H1 (cell line): ENCODE data around the gene MYH6. TPM values are rescaled to one million over a fixed set of nuclear protein-coding genes. Genes with fewer than 3 reads are reported as not detected.

Experiments
- CTCF ChIA-PET: fragments of 300-600 bp; sonication (Branson Sonifier 250); formaldehyde crosslinking; loops from one replicate; lab custom pipeline; 2021; ENCODE audit not compliant: partially characterized antibody; lab: Charles Lee
- POLR2A ChIA-PET: fragments of 300-600 bp; sonication (Branson Sonifier 250); formaldehyde crosslinking; loops from one replicate; lab custom pipeline; 2021; ENCODE audit warnings: inconsistent platforms; ENCODE audit not compliant: partially characterized antibody; lab: Charles Lee
- DNase-seq, 2 experiments: peaks; one replicate each; pipeline versions ENCODE4 v3.0.0 to v3.0.0-alpha.2; 2010 to 2022; ENCODE audit warnings: low spot score in 2 of 2, low read depth in 1 of 2, mixed read lengths in 1 of 2
- FAIRE-seq: peaks from 2 replicates; lab custom pipeline; 2011; peaks lifted over from hg19 to GRCh38; lab: Jason Lieb, UNC
- H2AFZ ChIP-seq: 2 replicates; pipeline ENCODE4 v1.8.1; 2012; ENCODE audit warnings: low read length, inconsistent platforms
- H2AK5ac ChIP-seq: 2 replicates; pipeline ENCODE4 v1.6.1; 2013; ENCODE audit warnings: low read depth, low read length
- H2BK120ac ChIP-seq: replicated peaks from 2 replicates; pipeline ENCODE3; 2013; ENCODE audit warnings: low read depth, low read length, inconsistent platforms
- H2BK12ac ChIP-seq: 2 replicates; pipeline ENCODE4 v1.6.1; 2013; ENCODE audit warnings: low read depth, low read length
- H2BK15ac ChIP-seq: 2 replicates; pipeline ENCODE4 v1.6.1; 2013; ENCODE audit warnings: low read length
- H2BK20ac ChIP-seq: 2 replicates; pipeline ENCODE4 v1.6.1; 2013; ENCODE audit warnings: low read length
- H2BK5ac ChIP-seq: 2 replicates; pipeline ENCODE4 v1.6.1; 2013; ENCODE audit warnings: low read depth, low read length
- H3K14ac ChIP-seq: 2 replicates; pipeline ENCODE4 v1.6.1; 2013; ENCODE audit warnings: inconsistent platforms; ENCODE audit not compliant: insufficient read length
- H3K18ac ChIP-seq: 2 replicates; pipeline ENCODE4 v1.6.1; 2013; ENCODE audit warnings: low read length; ENCODE audit errors: extremely low read depth
- H3K23ac ChIP-seq: 2 replicates; pipeline ENCODE4 v1.6.1; 2013; ENCODE audit warnings: inconsistent platforms; ENCODE audit not compliant: insufficient read length
- H3K23me2 ChIP-seq: 2 replicates; pipeline ENCODE4 v1.6.1; 2013; ENCODE audit warnings: low read depth, low read length
- H3K27ac ChIP-seq: 2 replicates; pipeline ENCODE4 v1.6.1; 2011; ENCODE audit warnings: low read depth, low read length, inconsistent platforms
- H3K27me3 ChIP-seq, 4 experiments: replicated peaks in 1 of 4; 1 replicate in 1 of 4; 2 replicates in 3 of 4; pipeline versions ENCODE4 v1.6.1 to v1.8.1; 2011 to 2013; ENCODE audit warnings: low read length in 3 of 4, mild to moderate bottlenecking in 3 of 4, inconsistent platforms in 2 of 4, mixed read lengths in 2 of 4, moderate library complexity in 1 of 4; ENCODE audit not compliant: control insufficient read depth in 3 of 4, insufficient read depth in 3 of 4; ENCODE audit errors: extremely low read depth in 1 of 4
- H3K36me3 ChIP-seq, 4 experiments: 2 replicates each; pipeline versions ENCODE4 v1.6.1 to v1.8.1; 2011 to 2013; ENCODE audit warnings: mild to moderate bottlenecking in 4 of 4, low read length in 3 of 4, moderate library complexity in 2 of 4, control low read depth in 1 of 4, inconsistent platforms in 1 of 4; ENCODE audit not compliant: insufficient read depth in 4 of 4, control insufficient read depth in 2 of 4
- H3K4ac ChIP-seq: replicated peaks from 2 replicates; pipeline ENCODE3; 2013; ENCODE audit warnings: low read length, low read depth, mixed read lengths, inconsistent platforms; ENCODE audit not compliant: insufficient read length
- H3K4me1 ChIP-seq, 4 experiments: replicated peaks in 1 of 4; 1 replicate in 1 of 4; 2 replicates in 3 of 4; pipeline versions ENCODE4 v1.6.1 to v1.8.1; 2011 to 2013; ENCODE audit warnings: low read length in 3 of 4, inconsistent platforms in 2 of 4, mixed read lengths in 1 of 4; ENCODE audit not compliant: insufficient read depth in 4 of 4, control insufficient read depth in 3 of 4
- H3K4me2 ChIP-seq, 2 experiments: 2 replicates each; pipeline versions ENCODE4 v1.6.1 to v1.8.1; 2011 to 2013; ENCODE audit warnings: low read depth in 2 of 2, low read length in 2 of 2, control low read depth in 1 of 2, inconsistent platforms in 1 of 2, mild to moderate bottlenecking in 1 of 2; ENCODE audit not compliant: insufficient read depth in 1 of 2
- H3K4me3 ChIP-seq, 4 experiments: fragments of 200-600, 300-600 bp in 1 of 4; sonication (generic), shearing (Covaris generic), sonication (Bioruptor Twin) in 1 of 4; 2 replicates each; pipeline versions ENCODE4 v1.5.1 to v1.8.1; 2011 to 2016; ENCODE audit warnings: low read length in 4 of 4, low read depth in 3 of 4, control low read depth in 2 of 4, inconsistent platforms in 2 of 4, mild to moderate bottlenecking in 2 of 4, mixed read lengths in 1 of 4, moderate library complexity in 1 of 4; ENCODE audit not compliant: insufficient read depth in 2 of 4; ENCODE audit errors: extremely low read depth in 1 of 4
- H3K56ac ChIP-seq: replicated peaks from 2 replicates; pipeline ENCODE3; 2013; ENCODE audit warnings: low read depth, mild to moderate bottlenecking, mixed read lengths, low read length, inconsistent platforms; ENCODE audit not compliant: insufficient read length
- H3K79me1 ChIP-seq: 2 replicates; pipeline ENCODE4 v1.6.1; 2013; ENCODE audit warnings: low read depth, low read length, control low read depth
- H3K79me2 ChIP-seq, 2 experiments: 2 replicates each; pipeline versions ENCODE4 v1.6.1 to v1.8.1; 2012 to 2013; ENCODE audit warnings: low read length in 2 of 2, mild to moderate bottlenecking in 2 of 2, inconsistent platforms in 1 of 2; ENCODE audit not compliant: insufficient read depth in 2 of 2, control insufficient read depth in 1 of 2
- H3K9ac ChIP-seq, 4 experiments: replicated peaks in 1 of 4; 1 replicate in 1 of 4; 2 replicates in 3 of 4; pipeline versions ENCODE4 v1.6.1 to v1.8.1; 2011 to 2013; ENCODE audit warnings: low read depth in 3 of 4, low read length in 3 of 4, control low read depth in 2 of 4, mild to moderate bottlenecking in 2 of 4, moderate library complexity in 2 of 4, inconsistent platforms in 1 of 4; ENCODE audit errors: extremely low read depth in 1 of 4
- H3K9me3 ChIP-seq, 2 experiments: 2 replicates each; pipeline versions ENCODE4 v1.6.1 to v1.8.1; 2012 to 2013; ENCODE audit warnings: mild to moderate bottlenecking in 2 of 2, moderate library complexity in 2 of 2, control low read depth in 1 of 2, inconsistent platforms in 1 of 2, low read depth in 1 of 2, low read length in 1 of 2, mixed read lengths in 1 of 2; ENCODE audit not compliant: insufficient read depth in 2 of 2
- H4K20me1 ChIP-seq, 2 experiments: replicated peaks in 1 of 2; 2 replicates each; pipeline versions ENCODE3 to v1.8.1; 2011 to 2013; ENCODE audit warnings: inconsistent platforms in 2 of 2, low read length in 2 of 2, mild to moderate bottlenecking in 1 of 2; ENCODE audit not compliant: insufficient read depth in 2 of 2, control insufficient read depth in 1 of 2
- H4K5ac ChIP-seq: 2 replicates; pipeline ENCODE4 v1.6.1; 2013; ENCODE audit warnings: low read length, low read depth, mixed read lengths, inconsistent platforms; ENCODE audit not compliant: insufficient read length
- H4K8ac ChIP-seq: 2 replicates; pipeline ENCODE4 v1.8.0; 2013; ENCODE audit warnings: mild to moderate bottlenecking, moderate library complexity, low read length, inconsistent platforms; ENCODE audit not compliant: insufficient read depth; ENCODE audit errors: extremely low read depth
- H4K91ac ChIP-seq: replicated peaks from 2 replicates; pipeline ENCODE3; 2013; ENCODE audit warnings: low read length, mixed read lengths, inconsistent platforms; ENCODE audit not compliant: insufficient read length
- RXRA ChIP-seq: IDR thresholded peaks from 2 replicates; pipeline ENCODE4 v1.6.1; 2011; ENCODE audit warnings: low read depth, mild to moderate bottlenecking, low read length, moderate library complexity; ENCODE audit not compliant: insufficient read depth
- WGBS, 2 experiments: shearing (Covaris generic) in 1 of 2; methylation state at CpG; one replicate each; pipeline versions ENCODE4 v1.1.6 to v1.1.7; 2013 to 2015; ENCODE audit warnings: low lambda C conversion rate in 2 of 2, mixed read lengths in 2 of 2, inconsistent platforms in 1 of 2, low coverage in 1 of 2, missing lambda C conversion rate in 1 of 2; ENCODE audit not compliant: insufficient replicate concordance in 2 of 2, insufficient coverage in 1 of 2, insufficient read length in 1 of 2; ENCODE audit errors: extremely low coverage in 1 of 2, missing lambda C conversion rate in 1 of 2; 5-methylcytosine and 5-hydroxymethylcytosine counted together
- polyA plus RNA-seq, 7 experiments: library from polyadenylated mRNA; depleted of rRNA in 3 of 7; stranded (reverse) in 5 of 7; unstranded in 2 of 7; fragments of >200 nt in 5 of 7; fragments of 200-250 nt in 2 of 7; gene quantifications; 1 replicate in 5 of 7; 2 replicates in 1 of 7; 4 replicates in 1 of 7; pipeline versions ENCODE4 v1.2.1 to v1.2.3, GENCODE V29; 2011 to 2013; ENCODE audit warnings: missing spikeins in 2 of 7, mixed read lengths in 2 of 7
- total RNA-seq: library from RNA; stranded (reverse); fragmentation: NEBNext Ultra II Directional; extraction: Animal tissue kit (Norgen Biotek cat#: 25700); gene quantifications from 2 replicates; pipeline ENCODE4 v1.2.1, GENCODE V29; 2021

MYH6 gene
- total and polyA plus RNA-seq, 2 of the 8 experiments (the other 6 are each of a cell fraction or from before 2014, with no cell fraction given), result 0.03 TPM; not detected in 1

GRCh38 chr14:23396126-23396525 is 11.9 kb downstream of the MYH6 start:
- H4K20me1 ChIP-seq, result no peaks in the 10 kb centered on the region
- H3K9me3 ChIP-seq, result no peaks in the 10 kb centered on the region
- no peak overlapping the region for H3K4me2 ChIP-seq
- H3K79me2 ChIP-seq, result no peaks in the 10 kb centered on the region
- ChIA-PET POLR2A (no interaction called here), CTCF (interaction anchor here (1.1 to 7.0 kb wide), 3 partner anchors 16 to 72 kb away, joined by 3 to 96 read pairs (median 6); partner anchors contain the start of gene CMTM5)
- no peak overlapping the region for H2BK15ac ChIP-seq
- 90% methylated on average over 10 of the region's 10 CpGs; no CpG with 5 or more reads in 1 of the 2 experiments for WGBS, 2 experiments
- no peak overlapping the region for H2BK5ac ChIP-seq
- no peak overlapping the region for H2BK20ac ChIP-seq
- H4K8ac ChIP-seq, result no peak overlapping the region
- no peak for FAIRE-seq
- no peaks in the 10 kb centered on the region; a peak in 3 of 7 replicates for H3K27me3 ChIP-seq
- H3K4ac ChIP-seq, result no peak overlapping the region
- no peak overlapping the region for H2BK12ac ChIP-seq
- H3K14ac ChIP-seq, result no peak overlapping the region
- no peak overlapping the region for H2BK120ac ChIP-seq
- H3K4me3 ChIP-seq, result no peak overlapping the region
- no peak overlapping the region for H3K23ac ChIP-seq
- no peaks in the 10 kb centered on the region for H3K36me3 ChIP-seq
- no peaks in the 10 kb centered on the region for H3K4me1 ChIP-seq
- no peak for TF ChIP-seq RXRA
- H3K56ac ChIP-seq, result no peak overlapping the region
- H3K27ac ChIP-seq, result no peak overlapping the region
- H3K9ac ChIP-seq, result no peak overlapping the region
- no peak overlapping the region for H4K91ac ChIP-seq
- no peaks in the 10 kb centered on the region for H3K79me1 ChIP-seq
- no peaks in the 10 kb centered on the region for H3K23me2 ChIP-seq
- H3K18ac ChIP-seq, result no peak overlapping the region
- no peak for DNase-seq
- no peak overlapping the region for H4K5ac ChIP-seq
- H2AK5ac ChIP-seq, result no peak overlapping the region
- no peak overlapping the region for H2AFZ ChIP-seq
